CD4-positive, alpha-beta T cell treated with Interleukin-21 for 1 hour (primary cell): ENCODE results near the gene SLC35B4.

ENCODE experiments used
- DNase-seq: peaks from one replicate; pipeline ENCODE4 v3.0.0-alpha.2; 2020

The SLC35B4 gene, protein sequence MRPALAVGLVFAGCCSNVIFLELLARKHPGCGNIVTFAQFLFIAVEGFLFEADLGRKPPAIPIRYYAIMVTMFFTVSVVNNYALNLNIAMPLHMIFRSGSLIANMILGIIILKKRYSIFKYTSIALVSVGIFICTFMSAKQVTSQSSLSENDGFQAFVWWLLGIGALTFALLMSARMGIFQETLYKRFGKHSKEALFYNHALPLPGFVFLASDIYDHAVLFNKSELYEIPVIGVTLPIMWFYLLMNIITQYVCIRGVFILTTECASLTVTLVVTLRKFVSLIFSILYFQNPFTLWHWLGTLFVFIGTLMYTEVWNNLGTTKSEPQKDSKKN

DNA sequence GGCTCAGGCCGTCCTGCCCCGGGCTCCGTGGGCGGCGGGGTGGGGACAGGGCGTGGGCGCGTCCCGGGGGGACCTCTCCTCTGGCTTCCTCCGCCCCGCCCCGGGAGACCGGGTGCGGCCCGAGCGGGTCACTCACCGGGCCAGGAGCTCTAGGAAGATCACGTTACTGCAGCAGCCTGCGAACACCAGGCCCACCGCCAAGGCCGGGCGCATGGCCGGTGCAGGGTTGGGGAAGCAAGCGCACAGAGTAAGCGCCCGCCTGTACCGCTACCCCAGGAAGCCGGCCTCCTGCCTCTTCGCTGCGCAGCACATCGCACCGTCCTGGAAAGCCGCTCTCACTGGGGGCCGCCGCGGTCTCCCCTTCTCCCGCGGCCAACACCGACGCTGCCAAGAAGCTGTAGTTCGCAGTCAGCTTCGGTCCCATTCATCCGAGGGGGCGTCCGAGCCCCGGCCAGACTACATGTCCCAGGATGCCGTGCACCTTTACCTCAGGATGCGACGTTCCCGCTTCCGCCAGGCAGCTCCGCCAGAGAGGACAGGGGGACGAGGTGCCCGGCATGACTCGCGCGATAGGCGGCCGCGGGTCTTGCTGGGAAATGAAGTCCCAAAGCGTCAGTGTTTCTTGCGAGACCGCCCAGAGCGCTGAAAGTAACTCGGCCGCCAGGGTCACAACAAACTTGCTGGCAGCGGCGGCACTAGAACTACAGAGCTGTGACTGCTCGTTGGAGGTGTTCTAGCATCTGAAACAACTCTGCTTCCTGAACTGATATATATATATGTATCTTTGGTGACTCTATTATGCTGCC, at the start of gene SLC35B4:
SLC35B4 (minus strand) TSS at position 392 of the 806 bp plus-strand sequence; CDS start at position 213, 179 bp downstream.
- peak; percentile 95 for DNase-seq

DNA sequence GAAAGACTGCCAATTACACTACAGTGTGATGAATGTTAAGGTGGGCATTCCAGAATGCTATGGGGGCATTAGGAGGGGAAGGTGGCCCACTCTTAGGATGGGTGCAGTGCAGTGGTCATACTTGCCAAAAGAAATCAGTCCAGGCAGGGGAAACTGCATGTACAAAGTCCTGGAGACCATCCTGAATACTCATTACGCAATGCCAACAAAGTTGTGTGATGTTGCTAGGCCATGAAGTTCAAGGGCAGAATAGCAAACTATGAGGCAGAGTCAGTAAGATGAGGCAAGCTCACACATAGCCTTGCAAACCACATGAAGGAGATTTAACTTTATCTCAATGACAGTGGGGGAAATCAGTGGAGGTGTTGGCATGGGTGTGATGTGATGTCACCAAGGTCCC, 49.8 kb upstream of the SLC35B4 start:
- no peak for DNase-seq

DNA sequence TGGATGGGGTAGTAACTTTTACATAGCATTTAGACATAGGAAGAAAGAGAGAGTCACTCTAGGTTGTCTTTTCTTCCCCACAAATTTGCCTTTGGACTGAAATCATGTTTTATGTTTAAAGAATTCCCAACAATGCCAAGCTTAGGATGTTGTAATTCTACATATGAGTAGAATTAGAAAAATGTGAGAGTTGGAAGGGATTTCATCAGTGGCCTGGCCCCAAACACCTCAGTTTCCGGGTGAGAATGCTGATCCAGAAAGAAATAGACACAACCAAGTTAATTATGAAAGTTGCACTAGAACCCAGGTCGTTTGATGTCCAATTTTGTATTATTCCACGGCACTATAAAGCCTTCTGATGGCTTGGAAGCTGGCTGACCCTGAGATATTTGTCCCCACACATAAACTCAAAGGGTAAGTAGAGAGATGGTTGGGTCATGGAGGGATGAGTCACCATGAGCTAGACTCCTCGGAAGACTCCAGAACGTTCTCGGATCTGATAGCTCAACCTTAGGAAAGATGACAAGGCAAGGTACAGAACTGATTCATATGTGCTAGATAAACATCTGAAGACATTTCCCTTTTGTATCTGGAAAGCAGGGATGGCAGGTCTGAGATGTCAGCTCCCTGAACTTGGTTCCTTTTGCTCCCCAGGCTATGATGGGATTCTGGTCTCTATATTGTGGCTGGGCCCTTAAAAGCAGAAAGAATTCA, 48.8 kb upstream of the SLC35B4 start:
- DNase-seq, result no peak

DNA sequence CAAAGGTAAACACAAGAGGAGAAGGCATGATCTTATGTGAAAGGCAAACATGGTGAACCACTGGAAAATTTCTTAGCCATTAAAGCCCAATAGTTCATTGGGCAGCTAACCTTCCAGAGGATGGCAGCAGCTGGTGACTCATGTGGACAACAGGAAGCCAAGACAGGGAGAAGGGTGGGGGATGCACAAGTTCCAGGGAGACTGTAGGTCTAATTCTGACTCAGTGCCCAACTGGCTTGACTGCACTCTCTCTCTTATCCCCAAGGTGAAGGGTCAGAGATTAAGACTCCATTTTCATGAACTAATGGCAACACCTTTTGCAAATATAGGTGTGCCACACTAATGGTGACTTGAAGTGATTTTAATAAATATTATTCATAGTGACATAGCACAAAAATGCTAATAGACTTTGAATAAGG, 47.9 kb upstream of the SLC35B4 start:
- DNase-seq, result no peak

DNA sequence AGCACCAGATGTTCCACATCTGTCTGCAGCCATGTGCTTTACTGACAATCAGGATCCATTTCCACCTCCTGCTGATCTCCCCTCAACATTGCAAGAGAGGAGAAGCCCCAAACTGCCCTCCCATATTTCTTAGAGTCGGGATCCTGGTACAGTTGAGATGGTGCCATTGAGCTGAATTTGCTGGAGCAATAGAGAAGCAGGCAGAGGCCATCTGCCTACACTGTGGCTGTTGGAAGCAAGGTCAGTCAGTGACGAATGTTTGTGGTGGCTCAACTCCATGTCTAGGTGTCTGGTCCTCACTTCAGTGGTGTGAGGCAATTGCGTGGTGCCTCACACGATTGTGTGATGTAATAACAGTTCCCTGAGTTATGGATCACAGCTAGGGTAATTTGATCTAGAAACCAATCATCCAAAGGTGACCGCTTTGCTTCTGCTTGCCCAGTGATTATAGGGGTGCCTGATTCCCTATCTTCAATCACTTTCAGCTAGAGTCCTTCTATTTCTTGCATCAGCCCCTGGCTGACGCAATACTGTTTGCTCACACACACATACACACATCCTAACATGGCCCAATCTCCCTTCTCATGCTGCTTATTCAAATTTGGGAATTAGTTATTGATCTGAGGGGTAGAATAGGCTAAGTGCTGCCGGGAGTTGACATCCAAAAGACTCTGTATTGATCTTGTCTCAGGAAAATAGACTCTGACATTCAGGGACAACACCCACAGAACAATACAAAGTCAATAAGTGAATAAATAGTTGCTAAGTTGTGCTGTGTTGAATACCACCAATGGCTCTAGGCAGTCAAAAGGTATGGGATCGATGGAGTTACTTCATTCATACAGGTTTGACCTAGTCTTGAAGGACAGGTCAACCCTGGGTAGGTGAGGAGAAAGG, 46.1 kb upstream of the SLC35B4 start:
- DNase-seq, result no peak

DNA sequence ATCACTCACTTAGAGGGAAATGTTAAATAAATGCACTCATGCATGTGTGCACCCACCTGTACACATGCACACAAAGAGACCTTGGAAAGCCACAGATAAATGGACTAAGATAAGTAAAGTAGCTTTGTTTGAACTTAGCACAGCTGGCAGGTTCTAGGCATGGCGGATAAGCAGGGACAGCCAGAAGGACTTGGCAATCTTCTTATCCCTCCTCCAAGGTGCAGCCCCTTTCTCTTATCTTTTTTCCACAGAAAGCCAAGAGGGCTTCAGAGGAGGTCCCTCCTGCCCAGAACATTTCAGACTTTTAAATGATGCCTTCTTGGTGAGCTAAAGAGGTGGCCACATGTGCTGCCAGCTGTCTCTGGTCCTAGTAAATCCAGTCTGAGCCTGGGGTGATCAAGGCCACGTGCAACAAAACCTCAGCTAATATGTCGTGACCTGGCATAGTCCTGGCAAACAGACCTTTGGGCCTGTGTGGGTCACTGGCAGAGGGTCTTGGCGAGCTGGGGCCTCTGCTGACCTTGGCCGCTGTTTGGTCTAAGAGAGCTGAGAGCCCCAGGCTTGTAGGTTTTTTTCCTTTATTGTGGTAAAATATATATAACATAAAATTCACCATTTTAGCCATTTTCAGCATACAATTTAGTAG, 43.2 kb upstream of the SLC35B4 start:
- DNase-seq, result no peak

DNA sequence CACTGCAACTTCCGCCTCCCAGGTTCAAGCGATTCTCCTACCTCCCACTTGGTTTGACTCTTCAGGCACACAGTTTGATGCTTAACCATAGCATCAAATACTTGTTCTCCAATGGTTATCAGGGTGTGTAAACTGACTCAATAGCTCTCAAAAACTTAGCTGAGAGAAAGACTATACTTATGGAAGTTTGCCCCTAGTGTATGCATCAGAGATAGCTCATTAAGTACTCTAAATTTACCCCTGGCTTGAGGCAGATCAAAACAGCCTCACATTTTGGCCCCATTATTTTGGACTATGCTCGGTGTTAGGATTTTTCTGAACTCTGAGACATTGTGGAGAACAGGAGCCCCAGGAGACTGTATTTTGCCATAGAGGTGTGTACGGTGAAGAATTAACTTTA, 40.8 kb upstream of the SLC35B4 start:
- DNase-seq, result no peak

DNA sequence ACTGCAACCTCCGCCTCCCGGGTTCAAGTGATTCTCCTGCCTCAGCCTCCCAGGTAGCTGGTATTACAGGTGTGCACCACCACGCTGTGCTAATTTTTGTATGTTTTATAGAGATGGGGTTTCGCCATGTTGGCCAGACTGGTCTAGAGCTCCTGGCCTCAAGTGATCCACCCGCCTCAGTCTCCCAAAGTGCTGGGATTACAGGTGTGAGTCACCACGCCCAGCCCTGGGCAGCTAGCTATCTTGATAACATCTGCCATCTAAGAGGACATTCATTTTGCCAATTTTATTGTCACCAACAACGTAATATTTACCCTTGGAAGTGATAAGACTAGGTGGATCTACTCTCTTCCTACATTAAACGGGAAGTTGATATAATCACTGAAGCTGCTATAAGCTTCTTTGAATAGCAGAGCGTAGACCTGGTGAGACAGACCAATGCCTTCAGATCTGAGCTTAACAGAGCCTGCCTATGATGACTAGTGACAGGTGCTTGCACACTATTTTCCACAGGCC, 39.7 kb upstream of the SLC35B4 start:
- no peak for DNase-seq

DNA sequence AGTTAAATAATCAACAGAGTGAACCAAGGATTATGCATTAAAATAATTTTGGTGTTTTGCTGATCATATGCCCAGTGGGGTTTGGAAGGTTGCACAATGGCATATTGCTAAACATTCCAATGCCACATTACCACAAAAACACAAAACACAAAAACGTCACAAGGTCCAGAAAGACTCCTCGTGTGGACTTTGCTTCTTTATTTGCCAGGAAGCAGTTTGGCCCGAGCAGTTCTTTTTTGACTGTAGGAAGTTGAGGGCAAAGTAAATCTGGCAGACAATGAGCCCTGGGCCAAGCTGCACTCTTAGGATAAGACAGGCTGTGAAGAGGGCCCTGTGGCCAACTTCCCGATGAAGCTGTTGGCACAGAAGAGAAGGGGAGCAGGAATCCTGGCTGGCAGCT, 39.2 kb upstream of the SLC35B4 start:
- no peak for DNase-seq

DNA sequence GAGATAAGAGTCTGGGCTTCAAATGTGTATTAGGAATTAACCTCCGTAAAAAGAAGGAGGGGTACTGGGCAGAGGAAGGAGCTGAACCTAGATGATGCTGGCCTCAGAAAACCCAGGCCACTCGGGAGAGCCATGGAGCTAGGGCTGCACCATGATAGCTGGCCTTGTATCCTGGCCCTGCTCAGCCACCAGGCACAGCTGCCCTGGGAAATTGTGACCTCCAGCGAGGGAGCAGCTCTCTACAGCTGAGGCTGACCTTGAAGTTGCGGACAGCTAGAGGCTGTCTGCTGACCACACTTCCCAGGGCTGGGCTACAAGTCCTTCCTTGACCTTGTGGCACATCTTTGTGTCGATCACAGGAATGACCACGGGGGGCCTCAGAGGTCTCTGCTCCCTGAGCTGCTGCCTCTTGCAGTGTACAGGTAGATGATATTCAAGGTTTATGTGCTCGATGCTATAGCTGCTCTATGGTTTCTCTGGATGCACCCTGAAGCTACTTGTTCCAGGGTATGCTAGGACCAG, 38.3 kb upstream of the SLC35B4 start:
- DNase-seq, result no peak

DNA sequence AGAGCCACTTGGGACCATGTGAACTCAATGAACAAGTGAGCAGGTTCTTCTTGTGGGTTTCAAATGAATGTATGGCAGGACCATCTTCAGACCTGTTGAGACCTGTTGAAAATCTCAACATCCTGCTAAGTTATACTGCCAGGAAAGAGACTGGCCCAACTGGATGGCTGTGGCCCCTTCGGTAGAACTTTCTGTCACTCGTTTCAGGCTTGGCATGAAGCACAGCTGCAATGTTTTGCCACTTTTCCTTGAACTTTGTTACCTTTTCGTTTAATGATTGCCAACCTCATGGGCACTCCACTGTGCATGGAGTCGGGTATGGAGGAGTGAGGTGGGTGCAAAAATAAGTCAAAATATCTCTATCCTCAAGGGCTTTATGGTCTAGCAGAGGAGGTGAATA, 36.7 kb upstream of the SLC35B4 start:
- no peak for DNase-seq

DNA sequence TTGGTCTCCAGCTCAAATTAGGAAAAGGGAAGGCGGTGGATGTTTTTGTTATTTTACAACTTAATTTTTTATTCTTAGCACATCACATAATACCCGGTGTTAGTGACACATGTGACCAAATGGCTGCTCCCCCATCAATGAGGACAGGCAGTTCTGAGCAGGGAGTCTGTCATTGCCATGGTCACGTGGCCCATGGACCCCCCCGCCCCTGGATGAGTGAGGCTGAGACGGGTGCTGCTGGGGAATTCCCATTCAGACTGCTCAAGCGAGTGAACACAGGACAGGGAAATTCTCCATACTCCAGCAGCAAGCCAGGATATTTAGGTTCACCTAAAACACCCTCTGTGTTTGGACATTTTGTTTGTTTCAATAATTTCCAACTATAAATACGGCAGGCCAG, 34.7 kb upstream of the SLC35B4 start:
- no peak for DNase-seq

DNA sequence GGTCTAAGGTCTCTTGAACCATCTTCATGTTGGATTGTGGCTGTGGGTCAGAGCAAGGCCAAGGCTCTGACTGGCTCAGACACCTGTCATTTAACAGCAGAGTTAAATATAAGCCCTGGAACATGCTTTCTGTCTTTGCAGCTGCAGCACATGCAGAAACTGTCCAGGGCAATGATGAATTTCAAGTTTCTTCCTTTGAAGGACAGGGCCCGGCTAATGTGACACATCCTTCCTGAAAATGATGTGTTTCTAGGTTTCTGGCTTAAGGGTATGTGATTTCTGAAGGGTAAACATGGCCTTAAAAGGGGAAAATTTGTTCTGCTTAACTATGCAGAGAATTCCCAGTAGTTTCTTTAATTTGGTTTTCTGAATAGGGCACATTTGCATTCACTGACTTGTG, 34.0 kb upstream of the SLC35B4 start:
- DNase-seq, result no peak

DNA sequence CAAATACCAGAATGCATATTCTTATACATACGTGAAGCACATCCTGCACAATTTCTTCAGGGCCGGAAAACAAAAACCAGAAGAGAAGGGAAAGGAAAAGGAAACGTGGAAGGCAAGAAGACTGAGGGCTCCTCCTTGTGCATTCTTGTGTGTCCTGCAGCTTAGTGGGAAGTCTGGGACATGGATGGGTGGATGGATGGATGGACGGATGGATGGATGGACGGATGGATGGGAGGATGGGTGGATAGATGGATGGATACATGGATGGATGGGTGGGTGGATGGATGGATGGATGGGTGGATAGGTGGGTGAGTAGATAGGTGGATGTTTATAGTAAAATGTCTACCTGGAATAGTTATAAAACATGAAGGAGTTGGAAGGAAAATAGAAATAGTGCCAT, 30.8 kb upstream of the SLC35B4 start:
- no peak for DNase-seq

DNA sequence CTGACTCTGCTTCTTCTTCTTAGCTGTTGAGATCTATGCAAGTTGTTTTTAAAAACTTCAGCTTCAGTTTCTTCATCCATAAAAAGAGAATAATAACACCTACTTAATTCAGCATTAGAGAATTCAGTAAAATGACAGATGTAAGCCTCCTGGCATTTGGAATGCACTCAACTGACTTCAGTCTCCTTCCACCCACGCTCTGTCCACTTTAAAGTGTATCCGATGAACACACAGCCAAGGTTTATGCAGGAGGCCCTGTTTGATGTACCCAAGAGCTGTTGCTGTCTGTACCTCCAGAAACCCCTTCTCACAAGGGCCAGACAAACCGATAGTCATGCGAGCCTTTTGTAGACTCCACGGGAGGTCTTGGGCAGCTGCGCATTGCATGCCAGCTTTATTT, 27.1 kb upstream of the SLC35B4 start:
- DNase-seq, result no peak

DNA sequence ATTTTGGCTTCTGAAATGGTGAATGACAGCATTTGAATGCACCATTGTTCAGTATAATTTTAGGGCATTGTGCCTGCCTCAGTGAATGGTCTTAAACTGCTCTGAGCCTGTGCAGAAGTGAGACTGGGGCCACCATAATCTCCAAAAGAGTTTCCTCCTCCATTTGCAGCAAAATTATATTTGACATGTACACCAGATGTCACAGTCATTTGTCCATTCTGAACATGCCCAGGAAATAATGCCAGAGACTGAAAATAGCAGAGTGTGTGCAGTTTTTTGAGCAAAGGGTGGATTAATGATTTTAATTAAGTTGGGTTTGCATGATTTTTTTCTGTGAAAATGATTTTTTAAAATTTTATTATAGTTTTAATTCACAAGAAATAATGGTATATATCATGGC, 26.4 kb upstream of the SLC35B4 start:
- no peak for DNase-seq

DNA sequence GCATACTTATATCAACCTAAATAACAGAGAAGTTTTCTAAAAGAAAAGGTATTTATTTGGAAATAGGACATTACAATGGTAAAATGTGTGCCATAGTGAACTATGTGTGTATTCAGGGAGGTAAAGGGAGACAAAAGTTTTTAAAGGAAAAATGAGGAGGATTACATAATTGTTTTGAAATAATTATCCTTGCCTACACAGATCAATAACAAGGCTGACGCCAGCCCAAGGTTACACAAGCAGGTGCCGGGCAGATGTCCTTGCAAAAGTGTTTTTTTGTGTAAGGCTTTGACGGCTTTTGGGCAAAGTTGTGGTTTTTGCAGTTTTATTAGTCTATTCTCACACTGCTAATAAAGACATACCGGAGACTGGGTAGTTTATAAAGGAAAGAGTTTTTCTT, 22.7 kb upstream of the SLC35B4 start:
- no peak for DNase-seq

DNA sequence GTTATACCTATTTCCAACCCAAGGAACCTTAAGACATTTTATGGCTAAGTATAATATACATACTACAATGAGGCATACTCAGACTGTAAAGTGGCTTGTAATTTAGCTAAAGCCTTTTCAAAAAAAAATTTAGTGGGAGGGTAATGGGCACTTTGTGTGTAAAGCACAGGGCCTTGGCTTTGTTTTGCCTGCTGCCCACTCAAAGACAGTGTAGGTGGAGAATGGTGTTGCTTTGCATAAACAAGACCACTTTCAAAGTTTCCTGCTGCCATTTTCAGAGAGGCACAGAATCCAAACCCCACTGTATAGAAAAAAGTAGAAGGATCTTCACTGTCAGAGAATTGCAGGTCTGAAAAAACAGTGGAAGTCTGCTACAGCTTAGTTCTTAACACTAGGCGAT, 21.2 kb upstream of the SLC35B4 start:
- DNase-seq, result no peak

DNA sequence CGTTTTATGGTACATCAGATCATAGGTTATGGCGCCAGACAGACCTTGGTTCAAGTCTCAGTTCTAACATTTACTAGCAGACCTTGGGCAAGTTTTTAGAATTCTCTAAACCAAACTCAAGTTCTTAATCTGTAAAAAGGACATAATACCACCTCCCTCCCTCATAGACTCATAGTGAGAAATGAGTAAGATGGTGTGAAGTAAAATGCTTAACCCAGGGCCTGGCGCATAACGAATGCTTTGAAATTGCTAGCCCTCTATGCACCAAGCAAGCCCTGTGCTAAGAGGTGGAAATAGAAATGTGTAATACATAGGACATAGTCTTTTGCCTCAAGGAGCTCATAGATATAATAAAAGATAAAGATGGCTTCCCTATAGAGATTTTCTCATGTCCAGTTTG, 17.7 kb upstream of the SLC35B4 start:
- no peak for DNase-seq

DNA sequence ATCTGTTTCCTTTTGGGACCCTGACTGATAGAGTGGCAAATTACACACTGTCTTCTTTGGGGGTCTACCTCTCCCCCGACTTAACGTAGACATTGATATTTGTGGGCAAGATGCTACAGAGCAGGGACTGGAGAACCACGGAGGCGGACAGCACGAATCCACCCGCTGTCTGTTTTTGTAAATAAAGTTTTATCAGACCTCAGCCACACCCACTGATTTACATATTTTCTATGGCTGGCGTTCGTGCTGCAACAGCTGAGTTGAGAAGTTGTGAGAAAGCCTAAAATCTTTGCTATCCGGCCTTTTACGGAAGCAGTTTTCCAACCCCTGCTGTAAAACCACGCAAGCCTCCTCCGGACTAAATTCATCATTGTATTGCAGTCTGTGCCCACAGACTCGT, 17.2 kb upstream of the SLC35B4 start:
- DNase-seq, result no peak

DNA sequence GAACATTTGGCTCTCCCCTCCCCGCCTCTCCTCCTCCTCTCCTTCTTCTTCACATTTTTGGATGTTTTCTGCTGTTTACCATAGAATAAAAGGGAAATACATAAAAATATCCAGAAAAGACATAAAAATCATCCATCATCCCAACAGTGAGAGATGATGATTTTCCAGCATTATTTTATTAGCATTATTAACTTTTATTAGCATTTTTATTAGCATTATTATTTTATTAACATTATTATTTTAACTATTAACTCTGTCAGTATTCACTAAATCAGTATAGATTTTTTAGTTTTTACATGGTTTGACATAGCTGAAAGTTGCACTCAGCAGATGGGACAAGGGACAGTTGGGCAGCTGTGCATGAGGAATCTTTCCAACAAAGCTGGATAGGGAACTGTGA, 16.2 kb upstream of the SLC35B4 start:
- DNase-seq, result no peak

DNA sequence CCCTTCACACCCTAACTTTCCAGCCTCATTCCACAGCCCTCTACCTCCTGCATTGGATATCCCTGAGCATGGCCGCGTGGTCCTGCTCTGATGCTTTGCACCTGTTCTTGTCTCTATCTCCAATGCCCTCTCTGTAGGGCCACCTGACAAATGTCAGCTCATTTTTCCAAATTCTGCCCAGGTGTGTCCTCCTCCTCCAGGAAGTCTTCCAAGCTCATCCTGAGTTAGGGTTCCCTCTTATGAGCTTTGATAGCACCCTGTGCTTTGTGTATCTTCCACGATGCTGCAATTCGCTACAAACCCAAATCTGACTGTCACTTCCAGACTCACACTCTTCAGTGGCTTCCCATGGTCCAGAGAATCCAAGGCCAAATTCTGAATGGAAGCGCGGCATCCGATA, 14.7 kb upstream of the SLC35B4 start:
- DNase-seq, result no peak
